Pancreas (tissue), 10 donors: ENCODE measurements around the gene RUNDC3A. TPM values are rescaled to one million over a fixed set of nuclear protein-coding genes. Genes with fewer than 3 reads are reported as not detected.
"Not testable (repeated sequence)": the region's sequence is repeated elsewhere in the genome, so short reads cannot be mapped to it uniquely, and the experiment has no call there.

Experiments
- ATAC-seq, 4 donors: fragments of 200-7000 bp; cut with Tn5 transposase; one replicate each; pipeline versions ENCODE4 v1.8.0 to v1.9.1; 2020; ENCODE audit warnings: mild to moderate bottlenecking in 4 of 4, moderate library complexity in 4 of 4
- DNase-seq, 6 donors: peaks; one replicate each; pipeline ENCODE4 v3.0.0-alpha.2; 2020
- FAIRE-seq: peaks from 2 replicates; lab custom pipeline; 2012; peaks lifted over from hg19 to GRCh38; lab: Jason Lieb, UNC
- H3K27ac ChIP-seq, 4 donors: fragments of 200-600 bp; sonication (generic); 1 replicate in 3 of 4; 2 replicates in 1 of 4; pipeline versions ENCODE4 v1.5.0 to v1.8.0; 2020
- H3K27me3 ChIP-seq, 4 donors: fragments of 200-600 bp; one replicate each; pipeline ENCODE4 v1.8.0; 2021
- H3K36me3 ChIP-seq, 3 donors: fragments of 200-600 bp; sonication (generic) in 1 of 3; one replicate each; pipeline versions ENCODE4 v1.5.0 to v1.8.0; 2020 to 2021
- H3K4me1 ChIP-seq, 3 donors: fragments of 200-600 bp; one replicate each; pipeline ENCODE4 v1.8.0; 2021
- H3K4me3 ChIP-seq, 4 donors: fragments of 200-600 bp; sonication (generic) in 2 of 4; one replicate each; pipeline versions ENCODE4 v1.5.0 to v1.8.0; 2020 to 2021
- H3K9me3 ChIP-seq, 4 donors: fragments of 200-600 bp; one replicate each; pipeline ENCODE4 v1.8.0; 2021
- WGBS, 2 donors: extraction: QIAGEN DNeasy Blood & Tissue Kit; methylation state at CpG; one replicate each; pipeline ENCODE4 v1.1.7; 2013; 5-methylcytosine and 5-hydroxymethylcytosine counted together
- intact Hi-C, 3 donors: fragments of 100-400 bp; cut with DNase I; formaldehyde crosslinking; loops; one replicate each; pipeline versions ENCODE4 v1.11.1 to v1.14.2; 2022
- polyA plus RNA-seq, 2 donors: library from polyadenylated mRNA; stranded (reverse); fragments of 200-250 nt; gene quantifications; one replicate each; pipeline ENCODE4 v1.2.3, GENCODE V29; 2013
- total RNA-seq, 6 donors: library from RNA; stranded (reverse); fragmentation: NEBNext Ultra II Directional in 4 of 6; extraction: Animal tissue kit (Norgen Biotek cat#: 25700) in 4 of 6; gene quantifications; one replicate each; pipeline versions ENCODE4 v1.2.1 to v1.2.4, GENCODE V29; 2021 to 2023
- TF ChIP-seq, protein P1 (sequence below), 4 donors: fragments of 200-600 bp; sonication (generic) in 3 of 4; IDR thresholded peaks; one replicate each; pipeline versions ENCODE4 v1.5.0 to v1.8.0; 2021; ENCODE audit warnings: antibody characterized with exemption in 4 of 4
- donor health status: healthy with polysubstance abuse.
- donor health status: DM: no; HTN: no; CAD: no; lungs with moderate emphysema.
- donor health status: DM: no; HTN: no; CAD: no.
- donor health status: control.
- donor health status: control.
- donor health status: Bipolar disorder and iron deficiency.
- donor health status: DM: yes; HTN: yes; CAD: no.
- donor health status: DM: no; HTN: no; CAD: no.
- donor health status: DM: no; HTN: no; CAD: no.
- donor health status: DM: yes; HTN: yes; CAD: no.

RUNDC3A gene
- total and polyA plus RNA-seq, 8 donors, result 0.56 to 59.4 (median 4.1) TPM

DNA sequence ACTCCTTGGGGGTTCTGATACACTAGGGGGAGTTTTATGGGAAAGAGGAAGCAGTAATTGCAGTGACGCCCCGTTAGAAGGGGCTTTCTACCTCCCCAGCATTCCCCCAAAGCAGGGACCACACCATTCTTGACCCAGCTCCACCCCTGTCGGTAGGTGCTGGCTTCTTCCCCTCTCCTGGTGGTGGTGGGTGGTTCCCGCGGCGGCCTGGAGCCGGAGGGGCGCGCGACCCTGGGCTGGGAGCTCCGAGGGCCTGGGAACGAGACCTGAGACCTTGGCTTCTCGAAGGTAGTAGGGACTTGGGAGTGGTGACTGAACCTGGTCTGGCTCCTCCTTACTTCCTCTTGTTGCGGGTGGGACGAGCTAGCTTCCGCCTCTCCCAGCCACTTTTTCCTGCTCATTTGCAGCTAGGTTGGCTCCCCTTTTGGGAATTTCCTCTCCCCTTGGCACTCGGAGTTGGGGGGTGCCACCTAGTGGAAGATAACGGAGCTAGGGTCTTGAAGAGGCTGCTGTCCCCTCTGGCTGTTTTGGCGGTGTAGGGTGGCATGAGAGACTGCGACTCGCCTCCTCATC, 37.1 kb downstream of the RUNDC3A start:
- FAIRE-seq (no peak), ATAC-seq (peak; percentile 25 to 57 (median 46)), DNase-seq (peak in 5 of 6 donors; percentile 45 to 61 (median 51))
- Histone ChIP-seq H3K36me3 (no peaks in the 10 kb centered on the region), H3K4me3 (peak overlapping the region; percentile 77 to 90 (median 86)), H3K9me3 (no peaks in the 10 kb centered on the region), H3K4me1 (peaks cover 0 to 9% (median 0%) of the 10 kb centered on the region in 3 donors), H3K27ac (peak overlapping the region; percentile 64 to 87 (median 81)), H3K27me3 (no peaks in the 10 kb centered on the region)
- 0 to 1% methylated on average over 21 of the region's 21 CpGs for WGBS, 2 donors
- intact Hi-C loops, result loop anchor here in 1 of 3 donors (5.0 kb wide), 1 partner anchor 133 kb away; no protein-coding TSS in a partner anchor
- TF ChIP-seq, protein P1, sequence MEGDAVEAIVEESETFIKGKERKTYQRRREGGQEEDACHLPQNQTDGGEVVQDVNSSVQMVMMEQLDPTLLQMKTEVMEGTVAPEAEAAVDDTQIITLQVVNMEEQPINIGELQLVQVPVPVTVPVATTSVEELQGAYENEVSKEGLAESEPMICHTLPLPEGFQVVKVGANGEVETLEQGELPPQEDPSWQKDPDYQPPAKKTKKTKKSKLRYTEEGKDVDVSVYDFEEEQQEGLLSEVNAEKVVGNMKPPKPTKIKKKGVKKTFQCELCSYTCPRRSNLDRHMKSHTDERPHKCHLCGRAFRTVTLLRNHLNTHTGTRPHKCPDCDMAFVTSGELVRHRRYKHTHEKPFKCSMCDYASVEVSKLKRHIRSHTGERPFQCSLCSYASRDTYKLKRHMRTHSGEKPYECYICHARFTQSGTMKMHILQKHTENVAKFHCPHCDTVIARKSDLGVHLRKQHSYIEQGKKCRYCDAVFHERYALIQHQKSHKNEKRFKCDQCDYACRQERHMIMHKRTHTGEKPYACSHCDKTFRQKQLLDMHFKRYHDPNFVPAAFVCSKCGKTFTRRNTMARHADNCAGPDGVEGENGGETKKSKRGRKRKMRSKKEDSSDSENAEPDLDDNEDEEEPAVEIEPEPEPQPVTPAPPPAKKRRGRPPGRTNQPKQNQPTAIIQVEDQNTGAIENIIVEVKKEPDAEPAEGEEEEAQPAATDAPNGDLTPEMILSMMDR (IDR thresholded peaks at IDR 0.05), result peak in 2 of 4 donors; percentile 7 to 18

GRCh38 chr17:44346064-44346844, 37.9 kb downstream of the RUNDC3A start:
- H3K36me3 ChIP-seq, result peaks cover 0 to 6% (median 4%) of the 10 kb centered on the region in 3 donors
- peaks cover 0 to 9% (median 0%) of the 10 kb centered on the region in 3 donors for H3K4me1 ChIP-seq
- peak overlapping the region in 2 of 4 donors; percentile 84 to 87 for H3K27ac ChIP-seq
- H3K9me3 ChIP-seq, result no peaks in the 10 kb centered on the region
- TF ChIP-seq, protein P1 (IDR thresholded peaks at IDR 0.05), result no peak
- 59 to 63% methylated on average over 13 of the region's 13 CpGs for WGBS, 2 donors
- peak in 2 of 6 donors; percentile 27 to 63 for DNase-seq
- H3K27me3 ChIP-seq, result no peaks in the 10 kb centered on the region
- H3K4me3 ChIP-seq, result peak overlapping the region in 3 of 4 donors; percentile 77 to 90 (median 90)
- intact Hi-C loops, result loop anchor here in 1 of 3 donors (5.0 kb wide), 1 partner anchor 134 kb away; no protein-coding TSS in a partner anchor
- no peak for ATAC-seq
- no peak for FAIRE-seq

- H3K27ac ChIP-seq, H3K4me3 ChIP-seq, H3K4me1 ChIP-seq, DNase-seq, H3K27me3 ChIP-seq, H3K9me3 ChIP-seq, FAIRE-seq, ATAC-seq: not testable (repeated sequence)
- intact Hi-C loops, result loop anchor here in 1 of 3 donors (5.0 kb wide), 1 partner anchor 135 kb away; no protein-coding TSS in a partner anchor
- 84 to 87% methylated on average over 18 of the region's 18 CpGs for WGBS, 2 donors
- H3K36me3 ChIP-seq, result peaks cover 4 to 14% (median 6%) of the 10 kb centered on the region in 3 donors
These were observed 39.0 kb downstream of the RUNDC3A start for GRCh38 chr17:44347206-44348055.

- intact Hi-C loops, result loop anchor here in 1 of 3 donors (5.0 kb wide), 1 partner anchor 136 kb away; no protein-coding TSS in a partner anchor
- TF ChIP-seq, protein P1 (IDR thresholded peaks at IDR 0.05), result no peak
- WGBS, 2 donors, result 82 to 89% methylated on average over 9 of the region's 9 CpGs
- H3K36me3 ChIP-seq, result peaks cover 4 to 14% (median 6%) of the 10 kb centered on the region in 3 donors
- no peaks in the 10 kb centered on the region for H3K9me3 ChIP-seq
- no peak overlapping the region for H3K27ac ChIP-seq
- FAIRE-seq (no peak), DNase-seq (no peak), ATAC-seq (peak in 1 of 4 donors; percentile 2)
- no peaks in the 10 kb centered on the region for H3K27me3 ChIP-seq
- no peak overlapping the region for H3K4me3 ChIP-seq
- peaks cover 0 to 9% (median 0%) of the 10 kb centered on the region in 3 donors for H3K4me1 ChIP-seq
These were observed 40.0 kb downstream of the RUNDC3A start for GRCh38 chr17:44348234-44348987.
